CD4-positive, alpha-beta T cell treated with Interleukin-1 beta for 1 hour (primary cell): ENCODE measurements around the gene ITGB5.
"Not testable (repeated sequence)": the region's sequence is repeated elsewhere in the genome, so short reads cannot be mapped to it uniquely, and the experiment has no call there.

Experiments
- DNase-seq, 2 donors: peaks; one replicate each; pipeline ENCODE4 v3.0.0-alpha.2; 2020 to 2022

ITGB5 gene

DNA sequence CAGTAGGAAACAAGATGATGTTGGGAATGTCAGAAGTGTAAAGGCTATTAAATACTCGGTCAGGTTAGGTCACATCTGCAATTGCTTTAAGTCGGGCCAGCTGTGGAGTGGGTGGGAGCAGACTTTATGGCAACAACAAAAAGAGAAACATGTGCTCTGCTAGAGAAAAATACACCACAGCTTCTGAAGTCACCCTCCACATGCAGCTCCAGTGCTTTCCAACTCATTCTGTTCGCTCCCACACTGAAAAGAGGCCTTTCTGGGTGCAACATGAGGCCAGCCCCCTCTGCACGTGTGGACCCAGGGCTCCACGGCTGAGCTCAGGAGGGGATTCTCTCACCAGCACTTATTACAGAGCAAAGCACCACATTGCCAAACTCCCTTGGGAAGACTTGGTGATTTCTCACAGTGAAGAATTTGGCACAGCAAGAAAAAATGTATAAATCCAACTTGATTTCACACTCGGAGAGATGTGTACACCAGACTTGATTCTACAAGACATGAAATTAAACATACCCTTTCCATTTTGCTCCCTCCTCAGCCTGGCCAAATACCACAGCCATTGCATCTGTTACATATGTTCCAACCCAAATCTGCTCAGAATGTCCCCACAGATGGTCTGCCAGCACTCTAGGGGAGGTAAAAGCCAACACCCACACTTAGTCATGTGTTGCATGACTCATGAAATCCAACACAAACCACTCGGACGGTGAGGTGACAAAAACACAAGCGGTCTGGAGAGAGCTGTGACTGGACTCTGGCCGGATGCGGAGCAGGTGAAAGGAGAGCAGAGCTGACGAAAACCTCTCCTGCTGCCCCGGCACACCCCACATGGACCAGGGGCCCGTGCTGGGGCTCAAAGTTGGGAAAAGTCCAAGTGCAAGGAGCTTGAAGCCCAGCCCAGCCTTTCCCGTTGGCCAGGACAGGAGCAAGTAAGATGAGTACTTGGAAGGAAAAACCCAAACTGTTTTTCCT, 74.6 kb downstream of the ITGB5 start:
- DNase-seq: no peak

DNA sequence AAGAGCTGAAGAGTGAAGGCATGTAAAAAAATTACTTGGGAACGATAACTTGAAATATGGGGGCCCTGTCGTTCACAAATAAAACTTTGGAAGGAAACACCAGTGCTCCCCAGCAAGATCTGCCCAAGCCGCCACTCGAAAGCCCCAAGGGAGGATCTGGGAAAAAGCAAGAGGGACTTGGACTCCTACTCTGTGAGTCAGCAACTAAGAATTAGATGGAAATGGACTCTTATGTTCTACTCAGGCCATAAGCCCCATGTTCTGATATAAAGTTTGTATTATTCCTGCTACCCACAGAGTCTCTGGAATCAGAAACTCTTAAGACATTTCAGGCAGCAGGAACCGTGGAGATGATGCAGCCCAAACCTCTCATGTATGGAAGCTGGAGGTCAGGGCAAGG, 75.7 kb downstream of the ITGB5 start:
- no peak for DNase-seq

- no peak for DNase-seq
These were observed 76.2 kb downstream of the ITGB5 start for GRCh38 chr3:124810970-124811369.

- no peak for DNase-seq
These were observed 78.1 kb downstream of the ITGB5 start for GRCh38 chr3:124809039-124809438.

DNA sequence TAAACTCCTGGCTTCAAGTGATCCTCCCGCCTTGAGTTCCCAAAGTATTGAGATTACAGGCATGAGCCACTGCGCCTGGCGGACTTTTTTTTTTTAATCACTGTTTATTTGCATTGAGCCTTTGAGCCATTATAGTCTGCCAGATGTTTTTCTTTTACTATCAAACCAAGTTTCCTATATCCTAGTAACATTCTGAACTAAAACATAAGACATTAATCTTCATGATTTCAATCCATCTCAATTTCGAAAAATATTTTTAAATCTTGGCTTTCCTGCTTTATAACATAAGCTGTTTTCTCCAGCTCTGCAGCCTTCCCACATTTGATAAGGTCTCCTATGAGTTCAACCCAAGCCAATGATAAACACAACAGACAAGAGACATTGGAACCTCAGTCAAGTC, 81.5 kb downstream of the ITGB5 start:
- no peak for DNase-seq

DNA sequence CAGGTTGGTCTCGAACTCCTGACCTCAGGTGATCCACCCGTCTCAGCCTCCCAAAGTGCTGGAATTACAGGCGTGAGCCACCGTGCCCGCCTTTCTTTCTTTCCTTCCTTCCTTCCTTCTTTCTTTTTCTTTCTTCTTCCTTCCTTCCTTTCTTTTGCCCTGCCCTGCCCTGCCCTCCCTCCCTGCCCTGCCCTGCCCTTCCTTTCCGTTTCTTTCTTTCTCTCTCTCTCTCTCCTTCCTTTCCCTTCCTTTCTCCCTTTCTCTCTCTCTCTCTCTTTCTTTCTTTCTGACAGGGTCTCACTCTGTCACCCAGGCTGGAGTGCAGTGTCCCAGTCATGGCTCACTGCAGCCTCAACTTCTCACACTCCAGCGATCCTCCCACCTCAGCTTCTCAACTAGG, 82.3 kb downstream of the ITGB5 start:
- no peak for DNase-seq

- no peak for DNase-seq
These were observed 84.5 kb downstream of the ITGB5 start for GRCh38 chr3:124802702-124803101.

DNA sequence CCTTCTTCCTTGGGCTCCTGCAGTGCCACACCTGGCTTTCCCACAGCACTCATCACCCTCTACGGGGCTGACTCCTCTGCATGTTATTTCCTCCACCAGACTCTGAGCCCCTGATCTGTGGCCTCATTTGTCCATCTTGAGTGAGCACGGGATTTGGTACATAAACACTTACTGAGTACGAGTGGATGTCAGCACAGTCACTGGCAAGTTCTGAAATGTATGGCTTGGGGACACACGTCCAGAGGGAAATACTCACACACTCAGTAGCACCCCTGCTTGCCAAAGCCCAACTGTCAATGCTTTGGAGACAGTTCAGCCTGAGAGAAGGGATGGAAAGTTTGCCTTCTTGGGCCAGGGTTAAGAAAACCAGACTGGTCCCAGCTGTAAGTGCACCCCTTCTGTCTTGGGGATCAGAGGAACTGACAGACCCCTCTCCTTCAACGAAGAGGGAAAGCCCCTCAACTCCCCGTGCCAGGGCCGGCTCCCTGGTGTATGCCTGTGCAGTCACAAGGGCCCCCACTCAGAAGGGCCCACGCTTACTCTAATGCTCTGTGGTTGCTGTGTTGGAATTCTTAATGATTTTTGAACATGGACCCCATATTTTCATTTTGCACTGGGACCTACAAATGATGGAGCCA, 85.0 kb downstream of the ITGB5 start:
- no peak for DNase-seq

GRCh38 chr3:124800511-124801258, 86.5 kb downstream of the ITGB5 start:
- no peak for DNase-seq

DNA sequence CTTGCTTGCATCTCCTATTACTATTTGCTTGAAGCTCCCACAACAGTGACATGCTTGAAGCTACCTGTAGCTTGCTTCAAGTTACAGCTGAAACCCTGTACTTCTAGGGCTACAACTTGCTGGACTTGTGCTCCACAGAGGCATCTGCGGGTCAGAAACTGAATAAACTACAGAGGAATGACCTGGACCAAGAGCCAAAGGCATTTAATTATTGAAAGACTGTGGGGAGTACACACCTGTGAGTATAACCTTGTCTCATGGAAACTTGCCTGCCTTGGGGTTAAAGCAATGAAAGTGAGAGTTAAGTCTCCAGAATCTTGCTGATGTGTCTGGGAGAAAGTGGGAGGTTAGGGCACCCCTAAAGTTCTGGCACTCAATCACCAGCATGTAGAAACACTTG, 87.1 kb downstream of the ITGB5 start:
- DNase-seq: no peak

DNA sequence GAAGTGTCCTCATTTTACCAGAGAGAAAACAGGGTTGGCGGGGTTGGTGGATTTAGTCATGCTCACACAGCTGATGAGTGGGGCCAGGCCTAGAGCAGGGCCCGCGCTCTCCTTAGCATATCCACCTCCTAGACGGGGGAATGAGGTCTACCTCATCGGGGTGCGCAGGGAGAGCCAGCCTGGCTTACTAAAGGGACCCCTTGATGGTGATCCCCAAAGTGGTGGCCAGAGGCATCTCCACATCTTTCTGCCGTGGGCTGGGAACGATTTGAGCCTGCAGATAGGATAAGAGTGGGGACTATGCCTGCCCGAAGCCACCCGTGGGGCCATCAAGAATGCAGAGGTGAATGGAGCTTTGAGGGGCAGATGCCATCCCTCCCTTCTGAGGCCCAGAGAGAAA, 87.5 kb downstream of the ITGB5 start:
- no peak for DNase-seq

- no peak for DNase-seq
These were observed 89.7 kb downstream of the ITGB5 start for GRCh38 chr3:124797426-124797945.

GRCh38 chr3:124796477-124796876, 90.7 kb downstream of the ITGB5 start:
- DNase-seq: no peak

DNA sequence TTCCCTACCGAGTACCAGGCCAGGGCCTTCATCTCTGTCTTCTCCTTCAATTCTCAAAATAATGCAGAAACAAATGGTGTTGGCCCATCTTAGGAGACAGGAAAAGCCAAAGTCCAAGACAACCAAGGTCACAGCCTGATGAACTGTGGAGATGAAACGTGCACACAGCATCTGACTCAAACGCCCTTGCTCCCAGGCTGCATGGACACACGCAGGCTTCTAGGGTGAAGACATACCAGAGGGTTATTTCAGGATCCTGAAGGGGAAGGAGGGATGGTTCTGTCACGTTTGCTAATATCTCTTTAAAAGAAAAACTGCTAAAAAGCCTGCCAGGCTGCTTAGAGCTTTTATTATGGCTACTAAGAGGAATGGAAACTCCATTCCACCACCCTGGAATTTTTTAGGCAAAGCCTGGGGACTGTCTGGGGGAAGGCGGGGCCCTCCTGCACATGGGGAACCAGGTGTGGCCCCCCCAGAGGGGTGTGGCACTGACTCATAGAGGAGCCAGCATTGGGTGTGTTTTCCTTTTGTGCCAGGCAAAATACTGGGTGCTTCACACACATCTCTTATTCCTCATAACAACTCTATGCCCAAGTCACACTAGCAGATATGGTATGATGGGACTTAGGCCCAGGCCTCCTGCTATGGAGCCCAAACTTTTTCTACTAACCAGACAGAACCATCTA, 94.0 kb downstream of the ITGB5 start:
- no peak for DNase-seq

GRCh38 chr3:124792341-124793040, 94.7 kb downstream of the ITGB5 start:
- no peak for DNase-seq

- no peak for DNase-seq
These were observed 95.5 kb downstream of the ITGB5 start for GRCh38 chr3:124791639-124792151.

DNA sequence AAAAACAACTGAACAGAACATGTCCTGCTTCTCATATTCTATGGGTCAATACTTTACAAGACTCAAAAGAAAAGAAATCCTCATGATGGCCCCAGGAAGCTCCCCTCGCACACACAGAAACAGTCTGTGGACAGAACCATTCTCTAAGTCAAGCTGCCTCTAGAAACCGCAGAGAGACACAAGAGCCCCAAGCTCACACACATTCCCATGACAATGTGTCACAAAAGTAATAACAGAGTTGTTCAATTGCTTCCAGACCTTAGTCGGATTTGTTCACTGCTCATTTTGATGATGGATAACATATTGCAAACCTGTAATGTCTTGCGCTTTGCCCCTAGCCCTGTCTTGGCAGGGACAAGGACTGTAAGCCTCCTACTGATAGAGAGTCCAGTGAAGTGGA, 96.0 kb downstream of the ITGB5 start:
- DNase-seq: no peak

GRCh38 chr3:124789103-124789502, 98.1 kb downstream of the ITGB5 start:
- DNase-seq: not testable (repeated sequence)

GRCh38 chr3:124788254-124788745, 98.9 kb downstream of the ITGB5 start:
- no peak for DNase-seq

DNA sequence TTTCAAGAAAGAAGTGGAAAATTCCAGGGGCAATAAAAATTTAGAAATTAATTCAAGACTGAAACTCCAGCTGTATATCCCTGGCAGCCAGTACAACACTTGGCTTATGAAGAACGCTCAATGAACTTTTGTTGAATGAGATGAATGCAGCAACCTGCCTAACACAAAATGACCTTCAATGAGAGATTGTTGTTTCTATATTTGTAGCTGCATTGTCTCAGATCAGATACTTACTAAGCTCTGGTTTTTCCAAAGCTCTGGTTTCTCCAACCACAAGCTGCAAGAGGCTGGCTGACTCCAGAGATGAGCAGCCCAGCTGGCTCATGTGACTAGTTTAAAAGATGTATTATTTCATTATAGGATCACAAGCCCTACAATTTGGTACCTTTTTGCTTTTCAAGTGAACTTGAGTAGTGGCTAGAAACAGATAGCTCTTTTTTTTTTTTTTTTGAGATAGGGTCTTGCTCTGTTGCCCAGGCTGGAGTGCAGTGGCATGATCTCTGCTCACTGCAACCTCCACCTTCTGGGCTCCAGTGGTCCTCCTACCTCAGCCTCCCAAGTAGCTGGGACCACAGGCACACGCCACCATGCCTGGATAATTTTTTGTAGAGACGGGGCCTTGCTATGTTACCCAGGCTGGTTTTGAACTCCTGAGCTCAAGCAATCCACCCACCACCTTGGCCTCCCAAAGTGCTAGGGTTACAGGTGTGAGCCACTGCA, 99.5 kb downstream of the ITGB5 start:
- no peak for DNase-seq
